MM.1S (cell line): ENCODE results near the gene ARHGAP27.

ENCODE experiments used
- DNase-seq: peaks from one replicate; pipeline ENCODE4 v3.0.0-alpha.2; 2015
- H2AFZ ChIP-seq: fragments of 300-600 bp; sonication (generic); 2 replicates; pipeline ENCODE4 v1.6.0; 2016; ENCODE audit warnings: antibody characterized with exemption, low read length
- H3F3A ChIP-seq: fragments of 300-600 bp; sonication (generic); 2 replicates; pipeline ENCODE4 v1.6.1; 2016; ENCODE audit warnings: mild to moderate bottlenecking, antibody characterized with exemption, low read length, moderate library complexity, mixed read lengths; ENCODE audit not compliant: insufficient read depth
- H3K27ac ChIP-seq: fragments of 300-600 bp; sonication (generic); 2 replicates; pipeline ENCODE4 v1.5.1; 2016; ENCODE audit warnings: mild to moderate bottlenecking, low read length
- H3K27me3 ChIP-seq: fragments of 300-600 bp; sonication (generic); replicated peaks from 2 replicates; pipeline ENCODE4 v1.6.0; 2016; ENCODE audit warnings: low read length; ENCODE audit not compliant: insufficient read depth
- H3K36me3 ChIP-seq: fragments of 300-600 bp; sonication (generic); replicated peaks from 2 replicates; pipeline ENCODE4 v1.6.1; 2016; ENCODE audit warnings: mild to moderate bottlenecking, low read length, mixed read lengths; ENCODE audit not compliant: insufficient read depth
- H3K4me1 ChIP-seq: fragments of 300-600 bp; sonication (generic); 2 replicates; pipeline ENCODE4 v1.6.1; 2016; ENCODE audit warnings: low read length, mixed read lengths
- H3K4me2 ChIP-seq: fragments of 300-600 bp; sonication (generic); 2 replicates; pipeline ENCODE4 v1.6.0; 2016; ENCODE audit warnings: low read depth, low read length
- H3K4me3 ChIP-seq: fragments of 300-600 bp; sonication (generic); 2 replicates; pipeline ENCODE4 v1.5.1; 2016; ENCODE audit warnings: low read length, mixed read lengths
- H3K79me2 ChIP-seq: fragments of 300-600 bp; sonication (generic); 2 replicates; pipeline ENCODE4 v1.6.1; 2016; ENCODE audit warnings: mixed run types, low read length, mixed read lengths
- H3K9ac ChIP-seq: fragments of 300-600 bp; sonication (generic); 2 replicates; pipeline ENCODE4 v1.6.1; 2016; ENCODE audit warnings: low read length, mixed read lengths
- H3K9me2 ChIP-seq: fragments of 300-600 bp; sonication (generic); replicated peaks from 2 replicates; pipeline ENCODE4 v1.6.1; 2016; ENCODE audit warnings: mild to moderate bottlenecking, low read length, mixed read lengths; ENCODE audit not compliant: insufficient read depth
- H3K9me3 ChIP-seq: fragments of 300-600 bp; sonication (generic); replicated peaks from 2 replicates; pipeline ENCODE4 v1.6.1; 2016; ENCODE audit warnings: mild to moderate bottlenecking, low read length, mixed read lengths; ENCODE audit not compliant: insufficient read depth
- H4K20me1 ChIP-seq: fragments of 300-600 bp; sonication (generic); 2 replicates; pipeline ENCODE4 v1.6.1; 2016; ENCODE audit warnings: mild to moderate bottlenecking, low read length, moderate library complexity, mixed read lengths; ENCODE audit not compliant: insufficient read depth
- CTCF ChIP-seq: fragments of 300-600 bp; sonication (generic); IDR thresholded peaks from 2 replicates; pipeline ENCODE4 v1.5.1; 2016; ENCODE audit warnings: antibody characterized with exemption, low read length, mixed read lengths
- EZH2 ChIP-seq: fragments of 300-600 bp; sonication (generic); optimal IDR thresholded peaks from 2 replicates; pipeline ENCODE3; 2017; ENCODE audit warnings: low read depth, mild to moderate bottlenecking, antibody characterized with exemption, low read length, mixed read lengths
- EZH2phosphoT487 ChIP-seq: fragments of 300-600 bp; sonication (generic); IDR thresholded peaks from 2 replicates; pipeline ENCODE4 v1.6.1; 2018; ENCODE audit warnings: antibody characterized with exemption, low read length

The ARHGAP27 gene

GRCh38 chr17:45438931-45439610 lies 6.4 kb upstream of the ARHGAP27 start:
- no peaks in the 10 kb centered on the region for H4K20me1 ChIP-seq
- TF ChIP-seq EZH2phosphoT487 (no peak), EZH2 (no peak), CTCF (no peak)
- no peak for DNase-seq
- H3K9me2 ChIP-seq = no peaks in the 10 kb centered on the region
- no peak overlapping the region for H3K4me3 ChIP-seq
- no peaks in the 10 kb centered on the region for H3K27me3 ChIP-seq
- H3K27ac ChIP-seq = no peak overlapping the region
- no peaks in the 10 kb centered on the region for H3K9me3 ChIP-seq
- H3F3A ChIP-seq = peaks cover 22% of the 10 kb centered on the region
- H3K36me3 ChIP-seq = no peaks in the 10 kb centered on the region
- no peak overlapping the region for H3K9ac ChIP-seq
- H3K4me1 ChIP-seq = peaks cover 31% of the 10 kb centered on the region
- no peak overlapping the region for H3K4me2 ChIP-seq
- no peaks in the 10 kb centered on the region for H3K79me2 ChIP-seq
- H2AFZ ChIP-seq = no peak overlapping the region

DNA sequence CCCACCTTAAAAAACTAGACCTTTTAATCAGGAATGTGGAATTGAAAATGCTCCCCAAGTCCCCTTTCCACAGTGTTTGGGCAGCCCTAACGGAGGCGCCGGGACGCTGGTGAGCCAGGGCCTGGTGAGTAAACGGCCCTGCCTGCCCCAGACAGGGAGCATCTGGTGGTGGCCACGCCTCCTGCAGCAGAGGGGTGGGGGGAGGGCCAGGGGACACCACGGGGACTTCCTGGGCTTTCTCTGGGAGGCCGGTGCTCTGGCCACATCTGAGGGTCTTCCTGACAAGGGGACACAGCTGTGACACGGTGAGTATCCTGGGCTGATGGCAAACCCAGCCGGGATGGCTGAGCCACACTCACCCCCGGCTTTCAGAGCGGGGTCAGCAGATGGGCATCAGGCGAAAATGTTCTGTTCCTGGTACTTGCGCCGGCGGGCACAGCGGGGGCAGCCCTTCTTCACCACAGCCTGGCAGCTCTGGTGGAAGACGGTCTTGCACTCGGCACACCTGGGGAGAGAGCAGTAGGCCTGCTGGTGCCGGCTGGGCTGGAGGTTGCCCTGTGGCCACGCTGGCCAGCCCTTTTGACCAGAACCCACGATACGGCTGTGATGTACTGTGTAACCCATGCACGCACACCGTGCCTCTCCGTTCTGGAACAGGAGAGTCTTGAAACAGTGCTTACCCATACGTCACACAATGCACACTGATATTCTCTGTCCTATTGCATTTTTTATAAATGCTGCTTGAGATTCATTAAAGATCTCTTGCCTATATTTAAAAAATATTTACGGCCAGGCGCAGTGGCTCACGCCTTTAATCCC lies 5.0 kb upstream of the ARHGAP27 start:
- DNase-seq = no peak
- no peak overlapping the region for H3K4me2 ChIP-seq
- no peaks in the 10 kb centered on the region for H3K79me2 ChIP-seq
- no peaks in the 10 kb centered on the region for H3K27me3 ChIP-seq
- no peak overlapping the region for H3K4me3 ChIP-seq
- no peak overlapping the region for H2AFZ ChIP-seq
- H3K9ac ChIP-seq = no peak overlapping the region
- no peaks in the 10 kb centered on the region for H3K36me3 ChIP-seq
- H3K9me2 ChIP-seq = no peaks in the 10 kb centered on the region
- H3K4me1 ChIP-seq = peaks cover 37% of the 10 kb centered on the region
- H3K27ac ChIP-seq = no peak overlapping the region
- H3K9me3 ChIP-seq = no peaks in the 10 kb centered on the region
- H3F3A ChIP-seq = peaks cover 26% of the 10 kb centered on the region
- no peaks in the 10 kb centered on the region for H4K20me1 ChIP-seq
- TF ChIP-seq EZH2phosphoT487 (no peak), CTCF (no peak), EZH2 (no peak)

DNA sequence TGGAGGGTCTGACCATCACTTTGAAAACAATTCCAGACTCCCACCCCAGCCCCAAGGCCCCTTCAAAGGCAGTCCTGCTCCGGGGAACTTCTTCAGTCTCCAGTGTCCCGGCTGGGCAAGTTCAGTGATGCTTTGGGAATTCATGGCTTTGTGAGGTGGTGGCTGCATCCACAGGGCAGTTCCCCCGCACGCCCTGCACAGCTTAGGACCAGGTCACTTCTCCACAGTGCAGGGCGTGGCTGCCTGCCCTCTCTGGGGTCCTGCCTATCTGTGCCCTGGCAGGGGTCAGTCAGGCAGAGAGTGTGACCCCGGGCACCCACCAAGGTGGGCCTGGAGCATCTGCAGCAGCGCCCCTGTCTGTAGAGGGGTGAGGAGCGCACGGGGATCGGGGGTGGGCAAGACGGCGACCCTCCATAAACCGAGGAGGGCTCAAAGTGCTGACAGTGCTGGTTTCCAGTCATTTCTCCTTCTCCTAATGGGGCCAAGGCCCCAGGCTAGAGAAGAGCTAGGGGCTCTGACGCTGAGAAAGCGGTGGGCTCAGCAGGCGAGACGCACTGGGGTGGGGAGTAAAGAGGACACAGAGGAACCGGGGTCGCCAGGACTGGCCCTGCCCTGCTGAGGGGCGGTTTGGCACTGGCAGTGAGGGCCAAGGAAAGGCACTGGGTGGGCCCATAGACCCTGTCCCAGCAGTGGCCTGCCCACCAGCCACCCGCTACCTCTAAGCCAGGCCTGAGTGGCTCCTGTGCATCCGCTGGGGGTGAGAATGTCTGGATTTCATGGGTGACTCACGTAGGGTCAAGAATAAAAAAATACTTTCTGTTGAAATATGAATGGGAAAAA lies 4.2 kb upstream of the ARHGAP27 start:
- Histone ChIP-seq H3K27ac (no peak overlapping the region), H4K20me1 (no peaks in the 10 kb centered on the region), H3K9ac (no peak overlapping the region), H3K4me1 (peaks cover 33% of the 10 kb centered on the region), H3K79me2 (no peaks in the 10 kb centered on the region), H3K36me3 (no peaks in the 10 kb centered on the region), H3K4me2 (no peak overlapping the region), H3K9me2 (no peaks in the 10 kb centered on the region), H3K27me3 (no peaks in the 10 kb centered on the region), H3K9me3 (no peaks in the 10 kb centered on the region), H3F3A (peaks cover 24% of the 10 kb centered on the region), H3K4me3 (no peak overlapping the region), H2AFZ (no peak overlapping the region)
- TF ChIP-seq EZH2phosphoT487 = no peak
- TF ChIP-seq EZH2 = no peak
- no peak for TF ChIP-seq CTCF
- DNase-seq = no peak
